Measurements from ENCODE around the gene PLXNB3. TPM values are rescaled to one million over a fixed set of nuclear protein-coding genes. Genes with fewer than 3 reads are reported as not detected.

Gene PLXNB3
- total and polyA plus RNA-seq, 2 of the 13 experiments (the other 11 are each of a cell fraction or from before 2014, with no cell fraction given): 3.0 to 6.9 TPM

DNA sequence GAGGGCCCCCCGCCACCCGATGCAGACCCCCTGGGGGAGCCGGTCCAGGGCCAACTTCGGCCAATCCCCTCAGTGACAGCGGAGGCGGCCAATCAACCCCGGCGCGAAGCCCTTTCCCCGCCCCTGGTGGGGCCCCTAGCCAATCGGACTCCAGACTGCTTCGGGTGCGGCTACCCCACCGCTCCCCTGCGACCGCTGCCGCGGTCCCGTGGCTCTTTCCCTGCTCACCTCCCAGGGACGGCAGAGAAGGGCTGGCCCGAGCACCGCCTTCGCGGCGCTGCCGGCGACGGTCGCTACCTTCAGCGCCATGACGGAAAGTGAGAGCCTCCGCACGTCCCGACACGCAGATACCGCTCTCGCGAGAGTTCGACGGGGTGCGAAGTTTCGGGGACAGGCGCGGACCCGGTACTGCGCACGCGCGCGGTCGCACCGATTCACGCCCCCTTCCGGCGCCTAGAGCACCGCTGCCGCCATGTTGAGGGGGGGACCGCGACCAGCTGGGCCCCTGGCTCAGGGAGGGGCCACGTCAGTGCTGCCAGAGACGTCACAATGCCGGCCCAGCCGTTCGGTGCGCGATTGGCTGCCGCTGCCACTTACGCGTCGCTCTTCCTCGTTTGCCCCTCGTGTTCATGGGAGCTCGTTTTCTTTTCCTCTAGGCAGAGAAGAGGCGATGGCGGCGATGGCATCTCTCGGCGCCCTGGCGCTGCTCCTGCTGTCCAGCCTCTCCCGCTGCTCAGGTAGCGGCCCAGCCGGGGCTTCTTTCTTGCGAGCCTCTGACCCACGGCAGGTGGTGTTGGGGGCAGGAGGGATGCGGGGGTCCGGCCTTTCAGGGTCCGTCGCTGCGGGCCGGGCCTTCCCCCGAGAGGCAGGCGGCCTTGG is 30.2 kb downstream of the PLXNB3 start, which contains the start of the genes IDH3G and SSR4 (continued):
- TF ChIP-seq, protein P1, sequence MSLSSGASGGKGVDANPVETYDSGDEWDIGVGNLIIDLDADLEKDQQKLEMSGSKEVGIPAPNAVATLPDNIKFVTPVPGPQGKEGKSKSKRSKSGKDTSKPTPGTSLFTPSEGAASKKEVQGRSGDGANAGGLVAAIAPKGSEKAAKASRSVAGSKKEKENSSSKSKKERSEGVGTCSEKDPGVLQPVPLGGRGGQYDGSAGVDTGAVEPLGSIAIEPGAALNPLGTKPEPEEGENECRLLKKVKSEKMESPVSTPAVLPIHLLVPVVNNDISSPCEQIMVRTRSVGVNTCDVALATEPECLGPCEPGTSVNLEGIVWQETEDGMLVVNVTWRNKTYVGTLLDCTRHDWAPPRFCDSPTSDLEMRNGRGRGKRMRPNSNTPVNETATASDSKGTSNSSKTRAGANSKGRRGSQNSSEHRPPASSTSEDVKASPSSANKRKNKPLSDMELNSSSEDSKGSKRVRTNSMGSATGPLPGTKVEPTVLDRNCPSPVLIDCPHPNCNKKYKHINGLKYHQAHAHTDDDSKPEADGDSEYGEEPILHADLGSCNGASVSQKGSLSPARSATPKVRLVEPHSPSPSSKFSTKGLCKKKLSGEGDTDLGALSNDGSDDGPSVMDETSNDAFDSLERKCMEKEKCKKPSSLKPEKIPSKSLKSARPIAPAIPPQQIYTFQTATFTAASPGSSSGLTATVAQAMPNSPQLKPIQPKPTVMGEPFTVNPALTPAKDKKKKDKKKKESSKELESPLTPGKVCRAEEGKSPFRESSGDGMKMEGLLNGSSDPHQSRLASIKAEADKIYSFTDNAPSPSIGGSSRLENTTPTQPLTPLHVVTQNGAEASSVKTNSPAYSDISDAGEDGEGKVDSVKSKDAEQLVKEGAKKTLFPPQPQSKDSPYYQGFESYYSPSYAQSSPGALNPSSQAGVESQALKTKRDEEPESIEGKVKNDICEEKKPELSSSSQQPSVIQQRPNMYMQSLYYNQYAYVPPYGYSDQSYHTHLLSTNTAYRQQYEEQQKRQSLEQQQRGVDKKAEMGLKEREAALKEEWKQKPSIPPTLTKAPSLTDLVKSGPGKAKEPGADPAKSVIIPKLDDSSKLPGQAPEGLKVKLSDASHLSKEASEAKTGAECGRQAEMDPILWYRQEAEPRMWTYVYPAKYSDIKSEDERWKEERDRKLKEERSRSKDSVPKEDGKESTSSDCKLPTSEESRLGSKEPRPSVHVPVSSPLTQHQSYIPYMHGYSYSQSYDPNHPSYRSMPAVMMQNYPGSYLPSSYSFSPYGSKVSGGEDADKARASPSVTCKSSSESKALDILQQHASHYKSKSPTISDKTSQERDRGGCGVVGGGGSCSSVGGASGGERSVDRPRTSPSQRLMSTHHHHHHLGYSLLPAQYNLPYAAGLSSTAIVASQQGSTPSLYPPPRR (CRISPR knock-in tag; IDR thresholded peaks at IDR 0.05; ENCODE audit: borderline replicate concordance): no peak
- TF ChIP-seq ZNF713 (CRISPR knock-in tag; IDR thresholded peaks at IDR 0.05): no peak
- TF ChIP-seq, protein P2, sequence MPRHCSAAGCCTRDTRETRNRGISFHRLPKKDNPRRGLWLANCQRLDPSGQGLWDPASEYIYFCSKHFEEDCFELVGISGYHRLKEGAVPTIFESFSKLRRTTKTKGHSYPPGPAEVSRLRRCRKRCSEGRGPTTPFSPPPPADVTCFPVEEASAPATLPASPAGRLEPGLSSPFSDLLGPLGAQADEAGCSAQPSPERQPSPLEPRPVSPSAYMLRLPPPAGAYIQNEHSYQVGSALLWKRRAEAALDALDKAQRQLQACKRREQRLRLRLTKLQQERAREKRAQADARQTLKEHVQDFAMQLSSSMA (CRISPR knock-in tag; IDR thresholded peaks at IDR 0.05): no peak
- TF ChIP-seq RBM22 (optimal IDR thresholded peaks at IDR 0.05; ENCODE audit: low read length): no peak
- TF ChIP-seq ZSCAN12 (CRISPR knock-in tag; IDR thresholded peaks at IDR 0.05): no peak
- TF ChIP-seq ZFAT (CRISPR knock-in tag; conservative IDR thresholded peaks at IDR 0.05): no peak
- no peak for TF ChIP-seq SIX1 (CRISPR knock-in tag; IDR thresholded peaks at IDR 0.05; ENCODE audit: borderline replicate concordance)
- TF ChIP-seq, protein P3, sequence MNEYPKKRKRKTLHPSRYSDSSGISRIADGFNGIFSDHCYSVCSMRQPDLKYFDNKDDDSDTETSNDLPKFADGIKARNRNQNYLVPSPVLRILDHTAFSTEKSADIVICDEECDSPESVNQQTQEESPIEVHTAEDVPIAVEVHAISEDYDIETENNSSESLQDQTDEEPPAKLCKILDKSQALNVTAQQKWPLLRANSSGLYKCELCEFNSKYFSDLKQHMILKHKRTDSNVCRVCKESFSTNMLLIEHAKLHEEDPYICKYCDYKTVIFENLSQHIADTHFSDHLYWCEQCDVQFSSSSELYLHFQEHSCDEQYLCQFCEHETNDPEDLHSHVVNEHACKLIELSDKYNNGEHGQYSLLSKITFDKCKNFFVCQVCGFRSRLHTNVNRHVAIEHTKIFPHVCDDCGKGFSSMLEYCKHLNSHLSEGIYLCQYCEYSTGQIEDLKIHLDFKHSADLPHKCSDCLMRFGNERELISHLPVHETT (CRISPR knock-in tag; conservative IDR thresholded peaks at IDR 0.05): peak; percentile 79
- no peak for TF ChIP-seq SNRNP70 (IDR thresholded peaks at IDR 0.05; ENCODE audit: low read depth, low read length)
- TF ChIP-seq JARID2 (CRISPR knock-in tag; IDR thresholded peaks at IDR 0.05; ENCODE audit: insufficient replicate concordance): no peak
- TF ChIP-seq NFATC3 (CRISPR knock-in tag; IDR thresholded peaks at IDR 0.05): no peak
- TF ChIP-seq TRIM24 (CRISPR knock-in tag; IDR thresholded peaks at IDR 0.05): no peak
- TF ChIP-seq, protein P4, sequence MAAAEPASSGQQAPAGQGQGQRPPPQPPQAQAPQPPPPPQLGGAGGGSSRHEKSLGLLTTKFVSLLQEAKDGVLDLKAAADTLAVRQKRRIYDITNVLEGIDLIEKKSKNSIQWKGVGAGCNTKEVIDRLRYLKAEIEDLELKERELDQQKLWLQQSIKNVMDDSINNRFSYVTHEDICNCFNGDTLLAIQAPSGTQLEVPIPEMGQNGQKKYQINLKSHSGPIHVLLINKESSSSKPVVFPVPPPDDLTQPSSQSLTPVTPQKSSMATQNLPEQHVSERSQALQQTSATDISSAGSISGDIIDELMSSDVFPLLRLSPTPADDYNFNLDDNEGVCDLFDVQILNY (CRISPR knock-in tag; conservative IDR thresholded peaks at IDR 0.05): no peak
- no peak for TF ChIP-seq ZNF160 (CRISPR knock-in tag; IDR thresholded peaks at IDR 0.05)
- no peak for TF ChIP-seq ZNF850 (CRISPR knock-in tag; conservative IDR thresholded peaks at IDR 0.05)
- TF ChIP-seq MAF1 (CRISPR knock-in tag; IDR thresholded peaks at IDR 0.05; ENCODE audit: borderline replicate concordance): no peak
- TF ChIP-seq U2AF1 (optimal IDR thresholded peaks at IDR 0.05; ENCODE audit: low read depth, low read length): no peak
- no peak for TF ChIP-seq MTA3 (CRISPR knock-in tag; IDR thresholded peaks at IDR 0.05)
- no peak for TF ChIP-seq ZNF263 (CRISPR knock-in tag; IDR thresholded peaks at IDR 0.05)
- TF ChIP-seq CBFB (CRISPR knock-in tag; IDR thresholded peaks at IDR 0.05): no peak

All from HepG2 (cell line).